ENCODE data around the gene OGFOD2. TPM values are rescaled to one million over a fixed set of nuclear protein-coding genes. Genes with fewer than 3 reads are reported as not detected.

Gene OGFOD2
- total and polyA plus RNA-seq, 10 donors, result 9.5 to 32.3 (median 20.5) TPM

GRCh38 chr12:122987086-122987951, 12.3 kb downstream of the OGFOD2 start:
- whole genome bisulfite sequencing, 5 donors, result 94 to 96% (median 95%) methylated on average over 13 to 39 of the region's 39 CpGs
- intact Hi-C loops (cut with DNase I; ENCODE audit: low total_unique reads), result loop anchor here (10.0 kb wide), 1 partner anchor 157 kb away; no protein-coding TSS in a partner anchor
- peak; percentile 69 for DNase-seq

DNA sequence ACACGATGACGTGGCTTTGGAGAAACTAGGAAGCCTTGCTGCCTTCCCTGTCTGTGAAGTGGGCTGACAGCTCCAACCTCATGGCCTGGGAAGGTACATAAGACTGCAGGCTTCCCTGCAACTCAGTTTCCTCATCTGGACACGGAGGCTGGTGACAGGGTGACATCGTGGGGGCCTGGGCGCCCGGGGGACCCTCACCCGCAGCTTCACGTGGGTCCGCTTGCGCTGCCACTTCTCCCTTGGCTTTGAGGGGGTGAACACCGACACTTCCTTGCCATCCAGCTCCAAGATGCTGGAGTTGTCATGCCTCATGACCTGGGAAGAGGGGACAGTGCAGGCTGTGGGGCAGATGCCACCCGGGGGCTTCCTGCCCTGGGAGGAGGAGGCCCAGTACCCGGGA, 13.0 kb downstream of the OGFOD2 start:
- Histone ChIP-seq H3K4me3 (no peak overlapping the region), H3K9me3 (no peaks in the 10 kb centered on the region), H3K27me3 (replicated peaks in 1 of 7) (no peaks in the 10 kb centered on the region), H3K27ac (no peak overlapping the region), H3K36me3 (peaks cover 0 to 75% (median 25%) of the 10 kb centered on the region in 6 donors), H3K4me1 (peaks cover 18 to 41% (median 32%) of the 10 kb centered on the region in 6 donors)
- intact Hi-C loops (cut with DNase I; ENCODE audit: low total_unique reads), result loop anchor here (10.0 kb wide), 1 partner anchor 157 kb away; no protein-coding TSS in a partner anchor
- no peak for DNase-seq
- TF ChIP-seq POLR2A (IDR thresholded peaks at IDR 0.05), result no peak
- TF ChIP-seq POLR2AphosphoS5 (IDR thresholded peaks at IDR 0.05), result no peak
- TF ChIP-seq, protein P1, sequence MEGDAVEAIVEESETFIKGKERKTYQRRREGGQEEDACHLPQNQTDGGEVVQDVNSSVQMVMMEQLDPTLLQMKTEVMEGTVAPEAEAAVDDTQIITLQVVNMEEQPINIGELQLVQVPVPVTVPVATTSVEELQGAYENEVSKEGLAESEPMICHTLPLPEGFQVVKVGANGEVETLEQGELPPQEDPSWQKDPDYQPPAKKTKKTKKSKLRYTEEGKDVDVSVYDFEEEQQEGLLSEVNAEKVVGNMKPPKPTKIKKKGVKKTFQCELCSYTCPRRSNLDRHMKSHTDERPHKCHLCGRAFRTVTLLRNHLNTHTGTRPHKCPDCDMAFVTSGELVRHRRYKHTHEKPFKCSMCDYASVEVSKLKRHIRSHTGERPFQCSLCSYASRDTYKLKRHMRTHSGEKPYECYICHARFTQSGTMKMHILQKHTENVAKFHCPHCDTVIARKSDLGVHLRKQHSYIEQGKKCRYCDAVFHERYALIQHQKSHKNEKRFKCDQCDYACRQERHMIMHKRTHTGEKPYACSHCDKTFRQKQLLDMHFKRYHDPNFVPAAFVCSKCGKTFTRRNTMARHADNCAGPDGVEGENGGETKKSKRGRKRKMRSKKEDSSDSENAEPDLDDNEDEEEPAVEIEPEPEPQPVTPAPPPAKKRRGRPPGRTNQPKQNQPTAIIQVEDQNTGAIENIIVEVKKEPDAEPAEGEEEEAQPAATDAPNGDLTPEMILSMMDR (IDR thresholded peaks at IDR 0.05 in 8 of 11, conservative IDR thresholded peaks at IDR 0.05 in 3 of 11), result no peak
- 86 to 97% (median 92%) methylated on average over 10 to 13 of the region's 13 CpGs for WGBS, 5 donors

More at GRCh38 chr12:122987086-122987951, 12.3 kb downstream of the OGFOD2 start:
- Histone ChIP-seq H3K9me3 (no peaks in the 10 kb centered on the region), H3K4me1 (peaks cover 25 to 48% (median 40%) of the 10 kb centered on the region in 6 donors), H3K36me3 (peaks cover 0 to 80% (median 32%) of the 10 kb centered on the region in 6 donors), H3K27me3 (replicated peaks in 1 of 7) (no peaks in the 10 kb centered on the region), H3K4me3 (no peak overlapping the region), H3K27ac (peak overlapping the region in 3 of 8 donors; percentile 91 to 95 (median 94))
- TF ChIP-seq POLR2AphosphoS5 (IDR thresholded peaks at IDR 0.05) (no peak), POLR2A (IDR thresholded peaks at IDR 0.05) (no peak)
- TF ChIP-seq, protein P1 (IDR thresholded peaks at IDR 0.05 in 8 of 11, conservative IDR thresholded peaks at IDR 0.05 in 3 of 11), result no peak

DNA sequence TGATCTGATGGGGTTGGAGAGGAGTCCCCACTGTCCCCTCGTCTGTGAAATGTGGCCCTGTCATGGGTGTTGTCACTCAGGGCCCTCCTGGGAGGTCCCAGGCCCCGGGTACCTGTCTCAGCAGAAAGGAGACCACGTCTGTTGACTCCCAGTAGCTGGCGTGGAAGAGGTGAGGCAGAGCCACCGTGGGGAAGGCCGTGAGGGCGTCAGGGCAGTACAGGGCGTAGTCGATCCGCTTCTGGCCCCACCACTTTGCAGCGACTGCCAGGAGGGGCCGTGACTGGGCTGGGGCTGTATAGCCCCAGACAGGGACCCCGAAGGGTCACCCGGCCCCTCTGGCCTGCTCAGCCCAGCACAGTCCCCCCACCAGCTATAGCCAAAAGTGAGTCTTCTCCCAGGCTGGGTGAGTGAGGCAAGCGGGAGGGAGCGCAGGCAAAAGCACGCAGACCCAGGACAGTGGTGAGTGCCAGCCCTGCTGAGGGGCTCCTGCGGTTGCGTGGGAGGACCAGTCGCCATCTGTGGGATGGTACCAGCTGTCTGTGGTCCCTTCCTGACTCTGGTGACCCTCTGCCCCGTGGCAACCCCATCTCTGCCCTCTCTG, 13.7 kb downstream of the OGFOD2 start:
- 90 to 96% (median 93%) methylated on average over 5 to 21 of the region's 21 CpGs for WGBS, 5 donors
- no peaks in the 10 kb centered on the region for H3K9me3 ChIP-seq
- H3K4me3 ChIP-seq, result no peak overlapping the region
- no peak overlapping the region for H3K27ac ChIP-seq
- intact Hi-C loops (cut with DNase I; ENCODE audit: low total_unique reads), result loop anchor here (10.0 kb wide), 1 partner anchor 156 kb away; no protein-coding TSS in a partner anchor
- H3K4me1 ChIP-seq, result peaks cover 12 to 34% (median 26%) of the 10 kb centered on the region in 6 donors
- no peak for DNase-seq
- TF ChIP-seq, protein P1 (IDR thresholded peaks at IDR 0.05 in 8 of 11, conservative IDR thresholded peaks at IDR 0.05 in 3 of 11), result no peak
- no peak for TF ChIP-seq POLR2A (IDR thresholded peaks at IDR 0.05)
- no peaks in the 10 kb centered on the region for H3K27me3 ChIP-seq (replicated peaks in 1 of 7)
- H3K36me3 ChIP-seq, result peaks cover 0 to 69% (median 23%) of the 10 kb centered on the region in 6 donors

Measured in spleen (tissue), 11 donors.